Astrocyte of the cerebellum (primary cell): Measurements from ENCODE around the gene BCL2A1.
"Not testable (repeated sequence)": the region's sequence is repeated elsewhere in the genome, so short reads cannot be mapped to it uniquely, and the experiment has no call there.

Experiments used
- DNase-seq: peaks from one replicate; pipeline ENCODE4 v3.0.0-alpha.2; 2011; ENCODE audit warnings: low read depth
- H3K4me3 ChIP-seq: 2 replicates; pipeline ENCODE4 v1.5.1; 2011; ENCODE audit warnings: mild to moderate bottlenecking, low read depth, low read length, moderate library complexity
- CTCF ChIP-seq: IDR thresholded peaks from 2 replicates; pipeline ENCODE4 v1.5.1; 2012; ENCODE audit warnings: low read length, low read depth, moderate library complexity, mild to moderate bottlenecking; ENCODE audit errors: missing control alignments
- in situ Hi-C: cut with HindIII; loops from 2 replicates; pipeline ENCODE4 v1.10.0; 2017; ENCODE audit warnings: low sequenced_read_pairs

BCL2A1 gene

GRCh38 chr15:80012060-80012726 is 41.2 kb upstream of the BCL2A1 start:
- TF ChIP-seq CTCF, result no peak
- DNase-seq, result no peak
- H3K4me3 ChIP-seq, result no peak overlapping the region
- in situ Hi-C loops, result no loop called here

- no peak overlapping the region for H3K4me3 ChIP-seq
- DNase-seq, result no peak
- in situ Hi-C loops, result no loop called here
- no peak for TF ChIP-seq CTCF
These were observed 40.6 kb upstream of the BCL2A1 start for GRCh38 chr15:80011596-80011995.

GRCh38 chr15:80011041-80011523 is 40.1 kb upstream of the BCL2A1 start:
- H3K4me3 ChIP-seq, in situ Hi-C loops: not testable (repeated sequence)
- peak; percentile 15 for DNase-seq

- no peak overlapping the region for H3K4me3 ChIP-seq
- in situ Hi-C loops, result no loop called here
- DNase-seq, result no peak
- no peak for TF ChIP-seq CTCF
These were observed 39.2 kb upstream of the BCL2A1 start for GRCh38 chr15:80010131-80010673.

GRCh38 chr15:80007532-80007931 is 36.5 kb upstream of the BCL2A1 start:
- no peak for DNase-seq
- in situ Hi-C loops, result no loop called here
- no peak for TF ChIP-seq CTCF
- H3K4me3 ChIP-seq, result no peak overlapping the region

GRCh38 chr15:80006946-80007345 is 36.0 kb upstream of the BCL2A1 start:
- TF ChIP-seq CTCF, result no peak
- no peak overlapping the region for H3K4me3 ChIP-seq
- DNase-seq, result no peak
- in situ Hi-C loops, result no loop called here

GRCh38 chr15:80003934-80004472 is 33.0 kb upstream of the BCL2A1 start:
- DNase-seq, result no peak
- in situ Hi-C loops, result no loop called here
- TF ChIP-seq CTCF, result no peak
- no peak overlapping the region for H3K4me3 ChIP-seq
